HG03039 (cell line): ENCODE data around the gene AP4E1.
"Not testable (repeated sequence)": the region's sequence is repeated elsewhere in the genome, so short reads cannot be mapped to it uniquely, and the experiment has no call there.

Experiments
- ATAC-seq: cut with Tn5 transposase; IDR thresholded peaks from one replicate; pipeline ENCODE4 v1.9.1; 2021; ENCODE audit warnings: mild to moderate bottlenecking, moderate library complexity; ENCODE audit not compliant: unreplicated experiment

Gene AP4E1

GRCh38 chr15:50888054-50888453 lies 20.4 kb upstream of the AP4E1 start:
- ATAC-seq = no peak

GRCh38 chr15:50889589-50889988 lies 18.9 kb upstream of the AP4E1 start:
- no peak for ATAC-seq

- ATAC-seq = no peak
These were observed 17.7 kb upstream of the AP4E1 start for GRCh38 chr15:50890751-50891150.

GRCh38 chr15:50891159-50891558 lies 17.3 kb upstream of the AP4E1 start:
- ATAC-seq = no peak

- ATAC-seq = no peak
These were observed 14.5 kb upstream of the AP4E1 start for GRCh38 chr15:50893976-50894375.

GRCh38 chr15:50901390-50901789 lies 7.1 kb upstream of the AP4E1 start:
- ATAC-seq = not testable (repeated sequence)

- no peak for ATAC-seq
These were observed 4.3 kb upstream of the AP4E1 start for GRCh38 chr15:50904211-50904610.

- no peak for ATAC-seq
These were observed 3.4 kb upstream of the AP4E1 start for GRCh38 chr15:50905055-50905454.

GRCh38 chr15:50906954-50907600 lies 1.4 kb upstream of the AP4E1 start:
- ATAC-seq = peak; percentile 33

- ATAC-seq = peak; percentile 17
These were observed 778 bp upstream of the AP4E1 start for GRCh38 chr15:50907601-50908208.

- ATAC-seq = no peak
These were observed 481 bp downstream of the AP4E1 start for GRCh38 chr15:50909010-50909317.

GRCh38 chr15:50910426-50910795 lies 1.9 kb downstream of the AP4E1 start:
- ATAC-seq = not testable (repeated sequence)

- ATAC-seq = no peak
These were observed 2.5 kb downstream of the AP4E1 start for GRCh38 chr15:50911001-50911400.

- ATAC-seq = no peak
These were observed 3.1 kb downstream of the AP4E1 start for GRCh38 chr15:50911621-50912020.

- ATAC-seq = no peak
These were observed 7.9 kb downstream of the AP4E1 start for GRCh38 chr15:50916400-50916799.

- ATAC-seq = not testable (repeated sequence)
These were observed 10.9 kb downstream of the AP4E1 start for GRCh38 chr15:50919359-50919758.

GRCh38 chr15:50925281-50925680 lies 16.8 kb downstream of the AP4E1 start:
- no peak for ATAC-seq

GRCh38 chr15:50929062-50929461 lies 20.6 kb downstream of the AP4E1 start:
- no peak for ATAC-seq

- no peak for ATAC-seq
These were observed 22.3 kb downstream of the AP4E1 start for GRCh38 chr15:50930792-50931191.

GRCh38 chr15:50933341-50933740 lies 24.9 kb downstream of the AP4E1 start:
- no peak for ATAC-seq

GRCh38 chr15:50938525-50938924 lies 30.0 kb downstream of the AP4E1 start:
- ATAC-seq = no peak

GRCh38 chr15:50939911-50940310 lies 31.4 kb downstream of the AP4E1 start:
- ATAC-seq = no peak

- ATAC-seq = no peak
These were observed 32.0 kb downstream of the AP4E1 start for GRCh38 chr15:50940506-50940905.
